ENCODE measurements around the gene PARD3.

Gene PARD3

GRCh38 chr10:34348021-34348420 is 467.1 kb downstream of the PARD3 start:
- ChIA-PET POLR2A (no interaction called here), CTCF (interaction anchor here (0.7 to 2.2 kb wide), 4 partner anchors 9 to 290 kb away, joined by 3 to 4 read pairs (median 4); no protein-coding TSS in a partner anchor)
- no peak for DNase-seq (ENCODE audit: low read depth, low spot score)
- TF ChIP-seq, protein P1, sequence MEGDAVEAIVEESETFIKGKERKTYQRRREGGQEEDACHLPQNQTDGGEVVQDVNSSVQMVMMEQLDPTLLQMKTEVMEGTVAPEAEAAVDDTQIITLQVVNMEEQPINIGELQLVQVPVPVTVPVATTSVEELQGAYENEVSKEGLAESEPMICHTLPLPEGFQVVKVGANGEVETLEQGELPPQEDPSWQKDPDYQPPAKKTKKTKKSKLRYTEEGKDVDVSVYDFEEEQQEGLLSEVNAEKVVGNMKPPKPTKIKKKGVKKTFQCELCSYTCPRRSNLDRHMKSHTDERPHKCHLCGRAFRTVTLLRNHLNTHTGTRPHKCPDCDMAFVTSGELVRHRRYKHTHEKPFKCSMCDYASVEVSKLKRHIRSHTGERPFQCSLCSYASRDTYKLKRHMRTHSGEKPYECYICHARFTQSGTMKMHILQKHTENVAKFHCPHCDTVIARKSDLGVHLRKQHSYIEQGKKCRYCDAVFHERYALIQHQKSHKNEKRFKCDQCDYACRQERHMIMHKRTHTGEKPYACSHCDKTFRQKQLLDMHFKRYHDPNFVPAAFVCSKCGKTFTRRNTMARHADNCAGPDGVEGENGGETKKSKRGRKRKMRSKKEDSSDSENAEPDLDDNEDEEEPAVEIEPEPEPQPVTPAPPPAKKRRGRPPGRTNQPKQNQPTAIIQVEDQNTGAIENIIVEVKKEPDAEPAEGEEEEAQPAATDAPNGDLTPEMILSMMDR (IDR thresholded peaks at IDR 0.05; ENCODE audit: insufficient read depth, low read length, missing control alignments): no peak
- H3K4me3 ChIP-seq (ENCODE audit: low read depth, low read length): no peak overlapping the region

GRCh38 chr10:34347131-34347530 is 468.0 kb downstream of the PARD3 start:
- POLR2A ChIA-PET: no interaction called here
- DNase-seq (ENCODE audit: low read depth, low spot score): no peak
- TF ChIP-seq, protein P1 (IDR thresholded peaks at IDR 0.05; ENCODE audit: insufficient read depth, low read length, missing control alignments): no peak
- CTCF ChIA-PET: interaction anchor here (0.7 to 2.2 kb wide), 4 partner anchors 10 to 290 kb away, joined by 3 to 4 read pairs (median 4); no protein-coding TSS in a partner anchor
- no peak overlapping the region for H3K4me3 ChIP-seq (ENCODE audit: low read depth, low read length)

GRCh38 chr10:34346516-34347100 is 468.5 kb downstream of the PARD3 start:
- CTCF ChIA-PET: interaction anchor here (1.6 to 2.2 kb wide), 2 partner anchors 14 to 23 kb away, joined by 4 read pairs; no protein-coding TSS in a partner anchor
- TF ChIP-seq, protein P1 (IDR thresholded peaks at IDR 0.05; ENCODE audit: insufficient read depth, low read length, missing control alignments): no peak
- DNase-seq (ENCODE audit: low read depth, low spot score): no peak
- no peak overlapping the region for H3K4me3 ChIP-seq (ENCODE audit: low read depth, low read length)
- POLR2A ChIA-PET: no interaction called here

DNA sequence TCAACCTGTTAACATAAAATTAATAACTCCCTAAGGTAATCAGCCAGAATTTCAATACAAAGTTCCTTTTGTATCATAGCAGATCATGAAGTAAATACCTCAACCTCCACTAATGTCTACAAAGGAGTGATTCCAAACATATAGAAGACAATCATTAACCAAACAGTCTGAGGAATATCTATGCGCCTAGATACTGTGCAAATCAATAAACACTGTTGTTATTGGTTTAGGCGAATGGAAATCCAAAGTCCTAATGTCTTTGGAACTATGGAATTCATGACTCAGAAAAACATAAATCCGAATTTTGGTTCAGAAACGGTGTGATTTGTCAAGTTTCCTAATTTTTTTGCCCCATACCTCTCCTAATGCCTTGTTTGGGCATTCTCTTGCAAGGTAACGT is 469.7 kb downstream of the PARD3 start:
- POLR2A ChIA-PET: no interaction called here
- CTCF ChIA-PET: no interaction called here
- H3K4me3 ChIP-seq (ENCODE audit: low read depth, low read length): no peak overlapping the region
- DNase-seq (ENCODE audit: low read depth, low spot score): no peak
- TF ChIP-seq, protein P1 (IDR thresholded peaks at IDR 0.05; ENCODE audit: insufficient read depth, low read length, missing control alignments): no peak

DNA sequence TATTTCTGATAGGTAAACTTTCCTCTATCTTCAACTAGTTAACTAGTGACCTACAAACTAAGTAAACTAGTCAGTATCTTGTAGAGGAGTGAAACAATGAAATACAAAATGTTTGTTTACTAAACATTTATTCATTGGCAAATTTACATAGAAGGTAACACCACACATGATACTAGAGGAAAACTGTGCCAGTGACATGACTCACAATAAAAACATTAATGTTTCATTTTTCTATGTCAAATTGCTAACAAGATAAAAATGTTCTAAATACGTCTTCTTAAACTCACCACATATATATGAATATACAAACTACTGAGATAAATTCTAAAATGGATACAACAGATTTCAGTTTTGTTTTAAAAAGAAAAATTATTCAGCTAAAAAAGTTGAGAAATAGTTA is 471.3 kb downstream of the PARD3 start:
- no peak overlapping the region for H3K4me3 ChIP-seq (ENCODE audit: low read depth, low read length)
- POLR2A ChIA-PET: no interaction called here
- TF ChIP-seq, protein P1 (IDR thresholded peaks at IDR 0.05; ENCODE audit: insufficient read depth, low read length, missing control alignments): no peak
- CTCF ChIA-PET: no interaction called here
- no peak for DNase-seq (ENCODE audit: low read depth, low spot score)

GRCh38 chr10:34341473-34341872 is 473.6 kb downstream of the PARD3 start:
- H3K4me3 ChIP-seq (ENCODE audit: low read depth, low read length): no peak overlapping the region
- DNase-seq (ENCODE audit: low read depth, low spot score): no peak
- ChIA-PET POLR2A (no interaction called here), CTCF (interaction anchor here (1.1 kb wide), 1 partner anchor 19 kb away, joined by 3 read pairs; no protein-coding TSS in a partner anchor)
- TF ChIP-seq, protein P1 (IDR thresholded peaks at IDR 0.05; ENCODE audit: insufficient read depth, low read length, missing control alignments): no peak

All from AG04449 (cell line).